Suppressor macrophage treated with lipopolysaccharide for 1 hour (primary cell): ENCODE measurements around the gene C16orf92.
"Not testable (repeated sequence)": the region's sequence is repeated elsewhere in the genome, so short reads cannot be mapped to it uniquely, and the experiment has no call there.

ENCODE experiments used
- DNase-seq, 3 donors: peaks; one replicate each; pipeline ENCODE4 v3.0.0-alpha.2; 2020 to 2022

Gene C16orf92

GRCh38 chr16:30027588-30028437 is 4.8 kb downstream of the C16orf92 start:
- no peak for DNase-seq

- peak in 1 of 3 donors; percentile 43 for DNase-seq
Measured at GRCh38 chr16:30028438-30029076, 5.6 kb downstream of the C16orf92 start.

- no peak for DNase-seq
Measured at GRCh38 chr16:30030011-30030685, 7.2 kb downstream of the C16orf92 start.

GRCh38 chr16:30030841-30031413 is 7.9 kb downstream of the C16orf92 start, which contains the start of gene TLCD3B:
Gene TLCD3B (minus strand): TSS chr16:30031271. CDS start chr16:30030527, 744 bp downstream.
- no peak for DNase-seq

GRCh38 chr16:30031477-30031918 is 8.5 kb downstream of the C16orf92 start:
- no peak for DNase-seq

GRCh38 chr16:30032083-30032819 is 9.3 kb downstream of the C16orf92 start:
- peak; percentile 71 to 81 (median 75) for DNase-seq

- DNase-seq: no peak
Measured at GRCh38 chr16:30033270-30033669, 10.3 kb downstream of the C16orf92 start.

GRCh38 chr16:30040221-30040620 is 17.2 kb downstream of the C16orf92 start:
- DNase-seq: peak; percentile 18 to 62 (median 60)

GRCh38 chr16:30040690-30041089 is 17.7 kb downstream of the C16orf92 start:
- DNase-seq: not testable (repeated sequence)

- peak; percentile 65 to 69 (median 69) for DNase-seq
Measured at GRCh38 chr16:30041841-30042240, 18.8 kb downstream of the C16orf92 start.

- DNase-seq: no peak
Measured at GRCh38 chr16:30046178-30046577, 23.2 kb downstream of the C16orf92 start.

- no peak for DNase-seq
Measured at GRCh38 chr16:30046588-30046987, 23.6 kb downstream of the C16orf92 start.

- DNase-seq: no peak
Measured at GRCh38 chr16:30049871-30050270, 26.9 kb downstream of the C16orf92 start.

GRCh38 chr16:30051518-30051917 is 28.5 kb downstream of the C16orf92 start:
- peak in 1 of 3 donors; percentile 34 for DNase-seq

GRCh38 chr16:30052671-30053372 is 29.8 kb downstream of the C16orf92 start:
- DNase-seq: peak; percentile 96 to 98 (median 98)

GRCh38 chr16:30053376-30054015 is 30.5 kb downstream of the C16orf92 start:
- peak; percentile 44 to 60 (median 59) for DNase-seq

GRCh38 chr16:30054451-30054850 is 31.5 kb downstream of the C16orf92 start:
- no peak for DNase-seq

GRCh38 chr16:30054959-30055553 is 32.1 kb downstream of the C16orf92 start:
- DNase-seq: peak; percentile 49 to 73 (median 54)

- no peak for DNase-seq
Measured at GRCh38 chr16:30060346-30060745, 37.3 kb downstream of the C16orf92 start.

- no peak for DNase-seq
Measured at GRCh38 chr16:30060836-30061554, 38.0 kb downstream of the C16orf92 start.
